ENCODE measurements around the gene KIF2A. TPM values are rescaled to one million over a fixed set of nuclear protein-coding genes. Genes with fewer than 3 reads are reported as not detected.

KIF2A gene
- total and polyA plus RNA-seq, 9 of the 15 experiments (the other 6 are each of a cell fraction or from before 2014, with no cell fraction given): 42.6 to 126 (median 77.6) TPM

DNA sequence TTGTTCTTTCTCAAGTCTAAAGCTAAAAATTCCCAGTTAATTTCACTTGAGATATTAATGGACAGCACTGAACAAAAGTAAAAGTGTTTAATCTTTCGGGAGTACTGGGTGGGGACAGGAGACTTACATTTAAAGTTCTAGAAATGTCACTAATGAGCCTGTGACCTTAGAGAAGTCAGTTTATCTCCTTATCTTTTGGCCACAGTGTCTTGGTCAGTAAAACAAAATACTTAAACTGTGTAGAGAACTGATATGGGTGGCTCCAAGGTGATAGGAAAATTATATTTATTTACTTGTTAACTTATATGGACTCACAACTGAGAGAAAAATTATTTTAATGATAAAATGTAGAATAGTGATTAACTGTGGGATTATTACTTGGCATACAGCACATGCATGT is 115.4 kb downstream of the KIF2A start (continued):
- TF ChIP-seq, protein P1, sequence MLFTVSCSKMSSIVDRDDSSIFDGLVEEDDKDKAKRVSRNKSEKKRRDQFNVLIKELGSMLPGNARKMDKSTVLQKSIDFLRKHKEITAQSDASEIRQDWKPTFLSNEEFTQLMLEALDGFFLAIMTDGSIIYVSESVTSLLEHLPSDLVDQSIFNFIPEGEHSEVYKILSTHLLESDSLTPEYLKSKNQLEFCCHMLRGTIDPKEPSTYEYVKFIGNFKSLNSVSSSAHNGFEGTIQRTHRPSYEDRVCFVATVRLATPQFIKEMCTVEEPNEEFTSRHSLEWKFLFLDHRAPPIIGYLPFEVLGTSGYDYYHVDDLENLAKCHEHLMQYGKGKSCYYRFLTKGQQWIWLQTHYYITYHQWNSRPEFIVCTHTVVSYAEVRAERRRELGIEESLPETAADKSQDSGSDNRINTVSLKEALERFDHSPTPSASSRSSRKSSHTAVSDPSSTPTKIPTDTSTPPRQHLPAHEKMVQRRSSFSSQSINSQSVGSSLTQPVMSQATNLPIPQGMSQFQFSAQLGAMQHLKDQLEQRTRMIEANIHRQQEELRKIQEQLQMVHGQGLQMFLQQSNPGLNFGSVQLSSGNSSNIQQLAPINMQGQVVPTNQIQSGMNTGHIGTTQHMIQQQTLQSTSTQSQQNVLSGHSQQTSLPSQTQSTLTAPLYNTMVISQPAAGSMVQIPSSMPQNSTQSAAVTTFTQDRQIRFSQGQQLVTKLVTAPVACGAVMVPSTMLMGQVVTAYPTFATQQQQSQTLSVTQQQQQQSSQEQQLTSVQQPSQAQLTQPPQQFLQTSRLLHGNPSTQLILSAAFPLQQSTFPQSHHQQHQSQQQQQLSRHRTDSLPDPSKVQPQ (CRISPR knock-in tag; IDR thresholded peaks at IDR 0.05; ENCODE audit: borderline replicate concordance): no peak
- TF ChIP-seq SOX6 (IDR thresholded peaks at IDR 0.05): peak; percentile 89
- TF ChIP-seq CBFA2T3 (IDR thresholded peaks at IDR 0.05): peak; percentile 88
- TF ChIP-seq ZNF695 (CRISPR knock-in tag; IDR thresholded peaks at IDR 0.05): no peak
- 0 out of 2 replicates have a peak, but pooled peaks have one; percentile 22 for TF ChIP-seq NBN (IDR thresholded peaks at IDR 0.05; ENCODE audit: low read depth)
- TF ChIP-seq, protein P2, sequence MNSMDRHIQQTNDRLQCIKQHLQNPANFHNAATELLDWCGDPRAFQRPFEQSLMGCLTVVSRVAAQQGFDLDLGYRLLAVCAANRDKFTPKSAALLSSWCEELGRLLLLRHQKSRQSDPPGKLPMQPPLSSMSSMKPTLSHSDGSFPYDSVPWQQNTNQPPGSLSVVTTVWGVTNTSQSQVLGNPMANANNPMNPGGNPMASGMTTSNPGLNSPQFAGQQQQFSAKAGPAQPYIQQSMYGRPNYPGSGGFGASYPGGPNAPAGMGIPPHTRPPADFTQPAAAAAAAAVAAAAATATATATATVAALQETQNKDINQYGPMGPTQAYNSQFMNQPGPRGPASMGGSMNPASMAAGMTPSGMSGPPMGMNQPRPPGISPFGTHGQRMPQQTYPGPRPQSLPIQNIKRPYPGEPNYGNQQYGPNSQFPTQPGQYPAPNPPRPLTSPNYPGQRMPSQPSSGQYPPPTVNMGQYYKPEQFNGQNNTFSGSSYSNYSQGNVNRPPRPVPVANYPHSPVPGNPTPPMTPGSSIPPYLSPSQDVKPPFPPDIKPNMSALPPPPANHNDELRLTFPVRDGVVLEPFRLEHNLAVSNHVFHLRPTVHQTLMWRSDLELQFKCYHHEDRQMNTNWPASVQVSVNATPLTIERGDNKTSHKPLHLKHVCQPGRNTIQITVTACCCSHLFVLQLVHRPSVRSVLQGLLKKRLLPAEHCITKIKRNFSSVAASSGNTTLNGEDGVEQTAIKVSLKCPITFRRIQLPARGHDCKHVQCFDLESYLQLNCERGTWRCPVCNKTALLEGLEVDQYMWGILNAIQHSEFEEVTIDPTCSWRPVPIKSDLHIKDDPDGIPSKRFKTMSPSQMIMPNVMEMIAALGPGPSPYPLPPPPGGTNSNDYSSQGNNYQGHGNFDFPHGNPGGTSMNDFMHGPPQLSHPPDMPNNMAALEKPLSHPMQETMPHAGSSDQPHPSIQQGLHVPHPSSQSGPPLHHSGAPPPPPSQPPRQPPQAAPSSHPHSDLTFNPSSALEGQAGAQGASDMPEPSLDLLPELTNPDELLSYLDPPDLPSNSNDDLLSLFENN (IDR thresholded peaks at IDR 0.05; ENCODE audit: low read depth in 2 of 2, low read length in 2 of 2): peak in 1 of 2 experiments; percentile 63; a peak in 1 of 4 replicates
- peak; percentile 79 for TF ChIP-seq MTA2 (IDR thresholded peaks at IDR 0.05; ENCODE audit: low read depth)
- peak in 1 of 2 experiments; percentile 78; a peak in 1 of 4 replicates for TF ChIP-seq ARNT (IDR thresholded peaks at IDR 0.05)
- no peak for TF ChIP-seq NR3C1 (CRISPR knock-in tag; IDR thresholded peaks at IDR 0.05)
- TF ChIP-seq TAF1 (IDR thresholded peaks at IDR 0.05; ENCODE audit: control insufficient read depth, extremely low read depth, insufficient read depth, low read length, severe bottlenecking): no peak
- TF ChIP-seq, protein P3, sequence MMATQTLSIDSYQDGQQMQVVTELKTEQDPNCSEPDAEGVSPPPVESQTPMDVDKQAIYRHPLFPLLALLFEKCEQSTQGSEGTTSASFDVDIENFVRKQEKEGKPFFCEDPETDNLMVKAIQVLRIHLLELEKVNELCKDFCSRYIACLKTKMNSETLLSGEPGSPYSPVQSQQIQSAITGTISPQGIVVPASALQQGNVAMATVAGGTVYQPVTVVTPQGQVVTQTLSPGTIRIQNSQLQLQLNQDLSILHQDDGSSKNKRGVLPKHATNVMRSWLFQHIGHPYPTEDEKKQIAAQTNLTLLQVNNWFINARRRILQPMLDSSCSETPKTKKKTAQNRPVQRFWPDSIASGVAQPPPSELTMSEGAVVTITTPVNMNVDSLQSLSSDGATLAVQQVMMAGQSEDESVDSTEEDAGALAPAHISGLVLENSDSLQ (IDR thresholded peaks at IDR 0.05): peak; percentile 32; the same call in 1 of the 2 replicates
- no peak for TF ChIP-seq XRCC4 (IDR thresholded peaks at IDR 0.05; ENCODE audit: extremely low read depth, insufficient read depth, insufficient read length)
- TF ChIP-seq TOE1 (IDR thresholded peaks at IDR 0.05; ENCODE audit: borderline replicate concordance): no peak
- no peak for TF ChIP-seq TOE1 (CRISPR knock-in tag; IDR thresholded peaks at IDR 0.05; ENCODE audit: borderline replicate concordance, low read depth)
- peak; percentile 71 for TF ChIP-seq CBFA2T2 (conservative IDR thresholded peaks at IDR 0.05)
- TF ChIP-seq SMARCA4 (IDR thresholded peaks at IDR 0.05): peak; percentile 90
